Measurements from ENCODE around the gene KIF1B.

DNA sequence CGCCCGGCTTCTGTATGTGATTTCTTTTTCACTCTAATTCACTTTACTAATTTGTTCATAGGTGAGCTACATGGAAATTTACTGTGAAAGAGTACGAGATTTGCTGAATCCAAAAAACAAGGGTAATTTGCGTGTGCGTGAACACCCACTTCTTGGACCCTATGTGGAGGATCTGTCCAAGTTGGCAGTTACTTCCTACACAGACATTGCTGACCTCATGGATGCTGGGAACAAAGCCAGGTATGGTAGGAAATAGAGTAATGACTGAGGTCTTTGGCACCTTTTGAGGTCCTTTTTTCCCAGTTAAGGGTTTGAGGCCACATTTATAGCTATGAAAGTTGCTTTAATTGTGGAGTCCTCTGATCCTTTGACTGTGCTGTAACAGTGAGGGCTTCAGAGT is 56.9 kb downstream of the KIF1B start:
- TF ChIP-seq CTCF (IDR thresholded peaks at IDR 0.05; ENCODE audit: low read length) = no peak
- no peak for TF ChIP-seq EZH2 (IDR thresholded peaks at IDR 0.05; ENCODE audit: borderline replicate concordance, low read length)

Measured in OCI-LY1 (cell line).